ENCODE data around the gene MT1F.
"Not testable (repeated sequence)": the region's sequence is repeated elsewhere in the genome, so short reads cannot be mapped to it uniquely, and the experiment has no call there.

Gene MT1F

GRCh38 chr16:56618138-56618537 is 39.6 kb upstream of the MT1F start:
- Mint-ChIP-seq H3K9me3 (no peaks in the 10 kb centered on the region), H3K27ac (peak overlapping the region; percentile 50), H3K4me1 (ENCODE audit: low read depth) (peaks cover 40% of the 10 kb centered on the region), H3K36me3 (ENCODE audit: low read depth) (peaks cover 2% of the 10 kb centered on the region), H3K27me3 (ENCODE audit: low read depth) (no peaks in the 10 kb centered on the region), H3K4me3 (peak overlapping the region; percentile 86)
- DNase-seq (ENCODE audit: low spot score): no peak

DNA sequence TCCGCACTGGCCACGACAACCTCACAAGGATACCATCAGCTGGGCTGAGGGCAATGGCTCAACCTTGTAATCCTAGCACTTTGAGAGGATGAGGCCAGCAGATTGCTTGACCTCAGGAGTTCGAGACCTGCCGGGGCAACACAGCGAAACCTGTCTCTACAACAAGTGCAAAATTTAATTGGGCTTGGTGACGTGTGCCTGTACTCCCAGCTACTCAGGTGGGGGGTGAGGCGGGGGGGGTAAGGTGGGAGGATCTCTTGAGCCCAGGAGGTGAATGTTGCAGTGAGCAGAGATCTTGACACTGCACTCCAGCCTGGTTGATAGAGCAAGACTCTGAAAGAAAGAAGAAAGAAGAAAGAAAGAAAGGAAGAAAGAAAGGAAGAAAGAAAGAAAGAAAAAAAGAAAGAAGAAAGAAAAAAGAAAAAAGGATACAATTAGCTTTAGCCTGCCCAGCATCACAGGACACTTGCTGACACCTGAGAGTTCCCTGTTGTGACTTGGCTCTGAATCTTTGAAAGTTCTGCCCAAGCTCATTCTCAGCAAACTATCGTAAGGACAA is 37.3 kb upstream of the MT1F start:
- no peak overlapping the region for H3K4me3 Mint-ChIP-seq
- no peaks in the 10 kb centered on the region for H3K27me3 Mint-ChIP-seq (ENCODE audit: low read depth)
- peaks cover 2% of the 10 kb centered on the region for H3K36me3 Mint-ChIP-seq (ENCODE audit: low read depth)

DNA sequence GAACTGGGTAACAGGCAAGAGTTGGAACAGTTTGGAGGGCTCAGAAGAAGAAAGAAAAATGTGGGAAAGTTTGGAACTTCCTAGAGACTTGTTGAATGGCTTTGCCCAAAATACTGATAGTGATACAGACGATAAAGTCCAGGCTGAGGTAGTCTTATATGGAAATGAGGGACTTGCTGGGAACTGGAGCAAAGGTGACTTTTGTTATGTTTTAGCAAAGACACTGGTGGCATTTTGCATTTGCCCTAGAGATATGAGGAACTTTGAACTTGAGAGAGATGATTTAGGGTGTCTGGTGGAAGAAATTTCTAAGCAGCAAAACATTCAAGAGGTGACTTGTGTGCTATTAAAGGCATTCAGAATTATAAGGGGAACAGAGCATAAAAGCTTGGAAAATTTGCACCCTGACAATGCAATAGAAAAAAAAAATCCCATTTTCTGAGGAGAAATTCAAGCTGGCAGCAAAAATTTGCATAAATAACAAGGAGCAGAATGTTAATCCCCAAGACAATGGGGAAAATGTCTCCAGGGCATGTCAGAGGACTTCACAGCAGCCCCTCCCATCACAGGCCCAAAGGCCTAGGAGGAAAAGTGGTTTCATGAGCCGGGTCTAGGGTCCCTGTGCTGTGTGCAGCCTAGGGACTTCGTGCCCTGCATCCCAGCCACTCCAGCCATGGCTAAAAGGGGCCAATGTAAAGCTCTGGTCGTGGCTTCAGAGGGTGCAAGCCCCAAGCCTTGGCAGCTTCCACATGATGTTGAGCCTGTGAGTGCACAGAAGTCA is 35.9 kb upstream of the MT1F start:
- not testable (repeated sequence) for H3K27ac Mint-ChIP-seq

More for the DNA sequence above, 37.3 kb upstream of the MT1F start:
- Mint-ChIP-seq H3K9me3 (no peaks in the 10 kb centered on the region), H3K4me1 (ENCODE audit: low read depth) (peaks cover 30% of the 10 kb centered on the region), H3K27ac (no peak overlapping the region)
- DNase-seq (ENCODE audit: low spot score): no peak

DNA sequence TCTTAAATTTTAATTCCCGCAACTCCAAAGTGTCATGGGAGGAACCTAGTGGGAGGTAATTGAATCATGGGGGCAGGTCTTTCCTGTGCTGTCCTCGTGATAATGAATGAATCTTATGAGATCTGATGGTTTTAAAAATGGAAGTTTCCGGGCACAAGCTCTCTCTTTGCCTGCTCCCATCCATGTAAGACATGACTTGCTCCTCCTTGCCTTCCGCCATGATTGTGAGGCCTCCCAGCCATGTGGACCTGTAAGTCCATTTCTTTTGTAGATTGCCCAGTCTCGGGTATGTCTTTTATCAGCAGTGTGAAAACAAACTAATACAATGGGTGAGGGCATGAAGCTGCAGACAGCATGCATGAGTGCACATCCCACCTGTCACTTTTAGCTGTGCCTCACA is 34.6 kb upstream of the MT1F start:
- not testable (repeated sequence) for H3K9me3 Mint-ChIP-seq; H3K4me3 Mint-ChIP-seq; H3K36me3 Mint-ChIP-seq (ENCODE audit: low read depth); DNase-seq (ENCODE audit: low spot score); H3K27ac Mint-ChIP-seq; H3K27me3 Mint-ChIP-seq (ENCODE audit: low read depth)
- H3K4me1 Mint-ChIP-seq (ENCODE audit: low read depth): peaks cover 25% of the 10 kb centered on the region

More for the DNA sequence above, 35.9 kb upstream of the MT1F start:
- H3K9me3 Mint-ChIP-seq; H3K4me3 Mint-ChIP-seq; H3K27me3 Mint-ChIP-seq (ENCODE audit: low read depth); H3K36me3 Mint-ChIP-seq (ENCODE audit: low read depth); DNase-seq (ENCODE audit: low spot score): not testable (repeated sequence)
- peaks cover 29% of the 10 kb centered on the region for H3K4me1 Mint-ChIP-seq (ENCODE audit: low read depth)

DNA sequence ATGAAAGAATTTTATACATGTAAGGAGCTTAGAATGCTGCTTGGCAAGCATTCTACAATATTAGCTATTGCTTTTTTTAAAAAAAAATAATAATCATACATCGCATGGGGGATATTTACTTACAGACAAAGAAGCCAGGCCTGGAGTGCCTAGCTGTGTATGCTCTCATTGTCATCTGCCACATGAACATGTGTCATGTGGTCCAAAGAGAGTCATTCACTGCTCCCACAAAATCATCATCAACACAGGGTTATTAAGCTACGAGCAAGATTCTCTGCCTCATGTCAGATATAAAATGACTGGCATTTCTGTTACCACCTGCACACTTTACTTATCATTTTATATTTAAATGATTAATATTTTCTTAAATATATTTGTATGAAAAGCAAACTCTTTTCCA is 34.1 kb upstream of the MT1F start:
- Mint-ChIP-seq H3K9me3 (no peaks in the 10 kb centered on the region), H3K36me3 (ENCODE audit: low read depth) (peaks cover 2% of the 10 kb centered on the region), H3K27me3 (ENCODE audit: low read depth) (no peaks in the 10 kb centered on the region), H3K4me3 (no peak overlapping the region), H3K4me1 (ENCODE audit: low read depth) (peaks cover 27% of the 10 kb centered on the region), H3K27ac (no peak overlapping the region)
- DNase-seq (ENCODE audit: low spot score): no peak

- H3K27me3 Mint-ChIP-seq (ENCODE audit: low read depth): peaks cover 6% of the 10 kb centered on the region
- H3K9me3 Mint-ChIP-seq: no peaks in the 10 kb centered on the region
- H3K36me3 Mint-ChIP-seq (ENCODE audit: low read depth): no peaks in the 10 kb centered on the region
- H3K27ac Mint-ChIP-seq: peak within 1 kb of the TSS; percentile 96
- H3K4me1 Mint-ChIP-seq (ENCODE audit: low read depth): peaks cover 28% of the 10 kb centered on the region
- DNase-seq (ENCODE audit: low spot score): peak; percentile 71
- H3K4me3 Mint-ChIP-seq: peak within 1 kb of the TSS; percentile 99
Observed at GRCh38 chr16:56625140-56625942, 32.4 kb upstream of the MT1F start, which contains the start of gene MT1E. Gene MT1E, plus strand, starts transcription at chr16:56625781. Its CDS starts 71 bp downstream, at chr16:56625852.

DNA sequence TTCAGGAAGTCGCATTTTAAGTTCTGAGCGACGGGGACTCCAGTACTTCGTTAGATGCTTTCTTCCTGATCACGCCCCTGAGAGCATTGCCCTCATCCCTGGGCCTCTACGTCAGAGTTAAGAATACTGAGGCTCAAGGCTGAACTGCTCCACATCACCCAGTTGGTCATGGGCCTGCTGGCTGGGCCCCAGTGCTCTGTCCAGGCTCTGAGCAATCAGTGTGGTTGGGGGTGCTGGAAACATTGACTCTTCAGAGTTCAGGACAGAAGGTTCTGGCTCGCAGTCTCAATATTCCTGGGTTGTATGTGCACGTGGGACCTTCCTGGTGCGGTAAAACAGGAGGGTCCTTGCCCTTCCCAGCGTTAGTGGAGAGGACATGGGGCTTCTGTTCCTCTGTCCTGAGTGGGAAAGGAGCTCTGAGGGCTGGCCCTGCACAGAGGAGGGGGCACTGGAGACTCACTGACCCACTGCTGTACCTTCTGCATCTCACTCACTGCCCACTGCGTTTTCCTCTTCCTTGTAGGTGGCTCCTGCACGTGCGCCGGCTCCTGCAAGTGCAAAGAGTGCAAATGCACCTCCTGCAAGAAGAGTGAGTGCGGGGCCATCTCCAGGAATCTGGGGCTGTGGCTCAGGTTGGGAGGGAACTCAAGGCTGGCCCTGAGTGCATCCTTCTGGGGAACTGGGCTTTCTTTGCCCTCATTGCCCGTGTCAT is 31.7 kb upstream of the MT1F start:
- H3K36me3 Mint-ChIP-seq (ENCODE audit: low read depth): no peaks in the 10 kb centered on the region
- peaks cover 14% of the 10 kb centered on the region for H3K27me3 Mint-ChIP-seq (ENCODE audit: low read depth)
- peaks cover 28% of the 10 kb centered on the region for H3K4me1 Mint-ChIP-seq (ENCODE audit: low read depth)
- H3K9me3 Mint-ChIP-seq: no peaks in the 10 kb centered on the region
- no peak for DNase-seq (ENCODE audit: low spot score)
- peak overlapping the region; percentile 96 for H3K27ac Mint-ChIP-seq
- peak overlapping the region; percentile 99 for H3K4me3 Mint-ChIP-seq

DNA sequence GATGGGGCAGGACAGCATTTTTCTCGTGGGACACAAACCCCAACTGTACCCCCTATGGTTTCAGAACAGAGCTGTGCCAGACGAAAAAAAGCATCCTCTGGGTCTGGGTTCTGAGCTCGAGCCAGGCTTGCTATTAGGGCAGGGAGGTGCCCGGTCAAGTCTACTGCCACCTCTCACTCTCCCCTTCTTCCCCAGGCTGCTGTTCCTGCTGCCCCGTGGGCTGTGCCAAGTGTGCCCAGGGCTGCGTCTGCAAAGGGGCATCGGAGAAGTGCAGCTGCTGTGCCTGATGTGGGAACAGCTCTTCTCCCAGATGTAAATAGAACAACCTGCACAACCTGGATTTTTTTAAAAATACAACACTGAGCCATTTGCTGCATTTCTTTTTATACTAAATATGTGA is 31.1 kb upstream of the MT1F start:
- no peak for DNase-seq (ENCODE audit: low spot score)
- Mint-ChIP-seq H3K4me3 (peak overlapping the region; percentile 99), H3K9me3 (no peaks in the 10 kb centered on the region), H3K27ac (peak overlapping the region; percentile 96), H3K36me3 (ENCODE audit: low read depth) (no peaks in the 10 kb centered on the region), H3K27me3 (ENCODE audit: low read depth) (peaks cover 19% of the 10 kb centered on the region), H3K4me1 (ENCODE audit: low read depth) (peaks cover 29% of the 10 kb centered on the region)

DNA sequence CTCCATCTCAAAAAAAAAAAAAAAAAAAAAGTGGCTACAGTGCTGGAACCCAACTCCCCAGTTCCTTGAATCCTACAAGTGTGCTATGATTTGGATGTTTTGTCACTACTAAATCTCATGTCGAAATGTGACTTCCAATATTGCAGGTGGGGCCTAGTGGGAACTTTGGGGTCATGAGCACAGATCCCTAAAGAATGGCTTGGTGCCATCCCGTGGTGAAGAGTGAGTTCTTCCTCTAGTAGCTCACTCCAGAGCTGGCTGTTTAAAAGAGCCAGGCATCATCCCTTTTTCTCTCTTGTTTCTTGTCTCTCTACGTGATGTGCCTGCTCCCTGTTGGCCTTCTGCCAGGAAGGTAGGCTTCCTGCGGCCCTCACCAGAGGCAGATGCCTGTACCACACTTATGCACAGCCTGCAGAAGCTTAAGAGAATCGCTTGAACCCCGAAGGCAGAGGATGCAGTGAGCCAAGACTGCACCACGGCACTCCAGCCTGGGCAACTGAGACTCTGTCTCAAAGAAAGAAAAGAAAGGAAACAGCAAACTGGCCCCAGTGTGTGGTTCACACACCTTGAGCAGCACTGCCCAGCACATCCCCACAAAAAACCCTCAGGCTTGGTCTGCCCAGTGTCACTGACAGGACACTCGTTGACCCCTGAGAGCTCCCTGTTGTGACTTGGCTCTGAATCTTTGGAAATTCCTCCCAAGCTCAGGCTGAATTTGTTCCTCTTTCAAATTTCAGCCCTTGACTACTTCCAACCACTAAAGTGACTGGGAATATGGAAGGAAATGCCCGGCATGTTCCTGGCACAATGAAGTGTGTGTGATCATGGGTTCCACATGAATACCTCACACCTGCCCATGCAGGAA is 29.0 kb upstream of the MT1F start:
- no peaks in the 10 kb centered on the region for H3K9me3 Mint-ChIP-seq

DNA sequence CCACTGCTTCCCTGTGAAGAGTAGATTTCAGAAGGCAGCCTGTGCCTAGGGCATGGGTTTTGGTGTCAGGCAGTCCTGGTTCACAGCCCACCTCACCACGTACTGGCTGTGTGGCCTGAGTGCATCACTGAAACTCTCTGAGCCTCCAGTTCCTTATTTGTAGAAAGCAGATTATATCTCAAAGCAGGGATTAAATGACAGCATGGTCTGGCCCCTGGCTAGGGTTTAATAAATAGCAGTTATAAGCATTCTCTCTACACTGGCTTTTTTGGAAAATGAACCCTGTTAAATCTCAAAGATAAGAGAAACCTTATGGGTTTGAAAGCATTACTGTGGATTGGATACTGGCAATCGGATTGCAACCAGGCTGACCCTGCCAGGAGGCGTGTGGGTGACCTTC is 28.2 kb upstream of the MT1F start:
- H3K27ac Mint-ChIP-seq: no peak overlapping the region
- H3K9me3 Mint-ChIP-seq: no peaks in the 10 kb centered on the region
- no peak overlapping the region for H3K4me3 Mint-ChIP-seq
- no peaks in the 10 kb centered on the region for H3K36me3 Mint-ChIP-seq (ENCODE audit: low read depth)
- peaks cover 31% of the 10 kb centered on the region for H3K4me1 Mint-ChIP-seq (ENCODE audit: low read depth)
- H3K27me3 Mint-ChIP-seq (ENCODE audit: low read depth): peaks cover 43% of the 10 kb centered on the region
- DNase-seq (ENCODE audit: low spot score): no peak

More for the DNA sequence above, 29.0 kb upstream of the MT1F start:
- peaks cover 35% of the 10 kb centered on the region for H3K27me3 Mint-ChIP-seq (ENCODE audit: low read depth)
- no peak for DNase-seq (ENCODE audit: low spot score)
- no peaks in the 10 kb centered on the region for H3K36me3 Mint-ChIP-seq (ENCODE audit: low read depth)
- peak overlapping the region; percentile 19 for H3K4me3 Mint-ChIP-seq
- H3K4me1 Mint-ChIP-seq (ENCODE audit: low read depth): peaks cover 33% of the 10 kb centered on the region
- no peak overlapping the region for H3K27ac Mint-ChIP-seq

GRCh38 chr16:56630134-56630533 is 27.6 kb upstream of the MT1F start:
- DNase-seq (ENCODE audit: low spot score): no peak
- H3K27ac Mint-ChIP-seq: no peak overlapping the region
- H3K4me3 Mint-ChIP-seq: no peak overlapping the region
- H3K36me3 Mint-ChIP-seq (ENCODE audit: low read depth): peaks cover 4% of the 10 kb centered on the region
- H3K4me1 Mint-ChIP-seq (ENCODE audit: low read depth): peaks cover 31% of the 10 kb centered on the region
- H3K9me3 Mint-ChIP-seq: no peaks in the 10 kb centered on the region
- peaks cover 49% of the 10 kb centered on the region for H3K27me3 Mint-ChIP-seq (ENCODE audit: low read depth)

DNA sequence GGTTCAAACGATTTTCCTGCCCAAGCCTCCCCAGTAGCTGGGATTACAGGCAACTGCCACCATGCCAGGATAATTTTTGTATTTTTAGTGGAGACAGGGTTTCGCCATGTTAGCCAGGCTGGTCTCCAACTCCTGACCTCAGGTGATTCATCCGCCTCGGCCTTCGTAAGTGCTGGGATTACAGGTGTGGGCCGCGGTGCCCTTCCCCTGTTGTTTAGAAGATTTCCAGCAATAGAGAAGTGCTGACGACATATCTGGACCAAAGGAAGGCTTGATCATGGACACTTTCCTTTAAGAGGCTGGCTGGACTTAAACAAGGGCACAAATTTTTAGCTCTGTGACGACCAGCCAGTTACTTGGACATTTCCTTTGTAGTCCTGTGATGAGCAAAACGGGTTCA is 26.6 kb upstream of the MT1F start:
- H3K4me3 Mint-ChIP-seq: no peak overlapping the region
- H3K9me3 Mint-ChIP-seq: no peaks in the 10 kb centered on the region
- H3K27ac Mint-ChIP-seq: no peak overlapping the region
- H3K27me3 Mint-ChIP-seq (ENCODE audit: low read depth): peaks cover 57% of the 10 kb centered on the region
- no peak for DNase-seq (ENCODE audit: low spot score)
- H3K36me3 Mint-ChIP-seq (ENCODE audit: low read depth): peaks cover 4% of the 10 kb centered on the region
- peaks cover 31% of the 10 kb centered on the region for H3K4me1 Mint-ChIP-seq (ENCODE audit: low read depth)

DNA sequence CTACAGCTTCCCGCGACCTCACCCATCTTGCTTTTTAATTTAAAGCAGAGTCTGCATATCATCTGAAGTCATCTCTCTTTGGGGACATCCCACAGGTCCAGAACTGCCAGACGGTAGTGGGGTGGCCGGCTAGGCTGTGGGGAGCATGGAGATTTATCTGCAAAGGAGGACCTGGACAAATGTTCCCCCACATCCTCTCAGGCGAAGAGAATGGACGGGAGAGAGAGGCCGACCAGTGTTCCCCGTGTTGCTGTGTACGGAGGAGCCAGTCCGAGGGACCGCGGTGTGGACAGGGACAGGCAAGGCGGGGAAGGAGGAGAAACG is 26.0 kb upstream of the MT1F start:
- H3K4me3 Mint-ChIP-seq: peak overlapping the region; percentile 66
- DNase-seq (ENCODE audit: low spot score): no peak
- H3K27me3 Mint-ChIP-seq (ENCODE audit: low read depth): peaks cover 62% of the 10 kb centered on the region
- H3K4me1 Mint-ChIP-seq (ENCODE audit: low read depth): peaks cover 28% of the 10 kb centered on the region
- no peak overlapping the region for H3K27ac Mint-ChIP-seq
- H3K36me3 Mint-ChIP-seq (ENCODE audit: low read depth): peaks cover 4% of the 10 kb centered on the region
- H3K9me3 Mint-ChIP-seq: no peaks in the 10 kb centered on the region
